Muscle layer of duodenum (tissue), 2 donors: ENCODE measurements around the gene UNC119B.

Source experiments
- H3K27ac ChIP-seq: one replicate; pipeline ENCODE4 v1.7.0; 2013; ENCODE audit warnings: mild to moderate bottlenecking, low read length
- H3K27me3 ChIP-seq: one replicate; pipeline ENCODE4 v1.7.0; 2013; ENCODE audit warnings: low read depth, mild to moderate bottlenecking, control low read depth, low read length
- H3K36me3 ChIP-seq, 2 donors: one replicate each; pipeline ENCODE4 v1.7.0; 2013; ENCODE audit warnings: low read length in 2 of 2, control low read depth in 1 of 2, mild to moderate bottlenecking in 1 of 2; ENCODE audit not compliant: insufficient read depth in 2 of 2, control insufficient read depth in 1 of 2
- H3K4me1 ChIP-seq, 2 donors: one replicate each; pipeline ENCODE4 v1.7.0; 2013; ENCODE audit warnings: low read length in 2 of 2, mild to moderate bottlenecking in 2 of 2, control low read depth in 1 of 2, moderate library complexity in 1 of 2; ENCODE audit not compliant: insufficient read depth in 2 of 2, control insufficient read depth in 1 of 2
- H3K4me3 ChIP-seq, 2 donors: one replicate each; pipeline ENCODE4 v1.7.0; 2013; ENCODE audit warnings: low read length in 2 of 2, low read depth in 1 of 2, mild to moderate bottlenecking in 1 of 2
- H3K9me3 ChIP-seq, 2 donors: one replicate each; pipeline ENCODE4 v1.7.0; 2013; ENCODE audit warnings: low read length in 2 of 2, control low read depth in 1 of 2, mild to moderate bottlenecking in 1 of 2; ENCODE audit not compliant: control insufficient read depth in 1 of 2
- donor health status: healthy.

The UNC119B gene

GRCh38 chr12:120735181-120735580 is 24.9 kb downstream of the UNC119B start:
- H3K4me3 ChIP-seq: no peak overlapping the region
- H3K36me3 ChIP-seq: peaks cover 0 to 42% of the 10 kb centered on the region in 2 donors
- H3K27ac ChIP-seq: no peak overlapping the region
- no peaks in the 10 kb centered on the region for H3K9me3 ChIP-seq
- H3K27me3 ChIP-seq: no peaks in the 10 kb centered on the region
- H3K4me1 ChIP-seq: no peaks in the 10 kb centered on the region

- no peaks in the 10 kb centered on the region for H3K9me3 ChIP-seq
- no peaks in the 10 kb centered on the region for H3K4me1 ChIP-seq
- peaks cover 0 to 34% of the 10 kb centered on the region in 2 donors for H3K36me3 ChIP-seq
- H3K27ac ChIP-seq: no peak overlapping the region
- no peak overlapping the region for H3K4me3 ChIP-seq
- H3K27me3 ChIP-seq: no peaks in the 10 kb centered on the region
These were observed 26.4 kb downstream of the UNC119B start for GRCh38 chr12:120736404-120737331.

GRCh38 chr12:120737557-120738251 is 27.4 kb downstream of the UNC119B start:
- Histone ChIP-seq H3K36me3 (peaks cover 0 to 34% of the 10 kb centered on the region in 2 donors), H3K4me1 (no peaks in the 10 kb centered on the region), H3K9me3 (no peaks in the 10 kb centered on the region), H3K27me3 (no peaks in the 10 kb centered on the region), H3K4me3 (no peak overlapping the region), H3K27ac (no peak overlapping the region)

- H3K9me3 ChIP-seq: no peaks in the 10 kb centered on the region
- no peaks in the 10 kb centered on the region for H3K27me3 ChIP-seq
- no peak overlapping the region for H3K4me3 ChIP-seq
- H3K36me3 ChIP-seq: peaks cover 0 to 34% of the 10 kb centered on the region in 2 donors
- no peak overlapping the region for H3K27ac ChIP-seq
- no peaks in the 10 kb centered on the region for H3K4me1 ChIP-seq
These were observed 28.2 kb downstream of the UNC119B start for GRCh38 chr12:120738252-120739030.

GRCh38 chr12:120739031-120739762 is 28.9 kb downstream of the UNC119B start:
- Histone ChIP-seq H3K27me3 (no peaks in the 10 kb centered on the region), H3K27ac (no peak overlapping the region), H3K36me3 (peaks cover 0 to 29% of the 10 kb centered on the region in 2 donors), H3K9me3 (no peaks in the 10 kb centered on the region), H3K4me1 (no peaks in the 10 kb centered on the region), H3K4me3 (no peak overlapping the region)

GRCh38 chr12:120739821-120740613 is 29.8 kb downstream of the UNC119B start:
- Histone ChIP-seq H3K9me3 (no peaks in the 10 kb centered on the region), H3K27me3 (no peaks in the 10 kb centered on the region), H3K4me1 (no peaks in the 10 kb centered on the region), H3K36me3 (peaks cover 0 to 27% of the 10 kb centered on the region in 2 donors), H3K27ac (no peak overlapping the region), H3K4me3 (no peak overlapping the region)

GRCh38 chr12:120740871-120741270 is 30.6 kb downstream of the UNC119B start:
- Histone ChIP-seq H3K27me3 (no peaks in the 10 kb centered on the region), H3K4me1 (no peaks in the 10 kb centered on the region), H3K36me3 (peaks cover 0 to 27% of the 10 kb centered on the region in 2 donors), H3K9me3 (no peaks in the 10 kb centered on the region), H3K27ac (no peak overlapping the region), H3K4me3 (no peak overlapping the region)

- no peaks in the 10 kb centered on the region for H3K27me3 ChIP-seq
- no peaks in the 10 kb centered on the region for H3K9me3 ChIP-seq
- H3K36me3 ChIP-seq: peaks cover 0 to 24% of the 10 kb centered on the region in 2 donors
- no peak overlapping the region for H3K4me3 ChIP-seq
- no peak overlapping the region for H3K27ac ChIP-seq
- no peaks in the 10 kb centered on the region for H3K4me1 ChIP-seq
These were observed 31.5 kb downstream of the UNC119B start for GRCh38 chr12:120741476-120742421.

- H3K27me3 ChIP-seq: no peaks in the 10 kb centered on the region
- H3K9me3 ChIP-seq: no peaks in the 10 kb centered on the region
- no peak overlapping the region for H3K27ac ChIP-seq
- H3K4me3 ChIP-seq: no peak overlapping the region
- H3K36me3 ChIP-seq: no peaks in the 10 kb centered on the region
- no peaks in the 10 kb centered on the region for H3K4me1 ChIP-seq
These were observed 34.8 kb downstream of the UNC119B start for GRCh38 chr12:120744922-120745493.
